Omental fat pad (tissue), 4 donors: ENCODE measurements around the gene FSD1L. TPM values are rescaled to one million over a fixed set of nuclear protein-coding genes. Genes with fewer than 3 reads are reported as not detected.

ENCODE experiments used
- ATAC-seq: fragments of 150-250 bp; one replicate; pipeline ENCODE4 v1.9.1; 2016; ENCODE audit warnings: mild to moderate bottlenecking, moderate library complexity; ENCODE audit not compliant: low FRiP score
- DNase-seq: peaks from one replicate; pipeline ENCODE4 v3.0.0-alpha.2; 2019; ENCODE audit warnings: low spot score
- total RNA-seq, 4 donors: library from RNA; depleted of rRNA; stranded (reverse); fragments of >200 nt; gene quantifications; one replicate each; pipeline ENCODE4 v1.1.0, GENCODE V29; 2016
- TF ChIP-seq, protein P1 (sequence below), 3 donors: fragments of 450-650 bp; IDR thresholded peaks; one replicate each; pipeline ENCODE4 v1.5.1; 2016 to 2017; ENCODE audit warnings: antibody characterized with exemption in 3 of 3, mild to moderate bottlenecking in 3 of 3, moderate library complexity in 2 of 3

The FSD1L gene
- total RNA-seq, 4 donors from 2014 or later, result 2.9 to 9.5 (median 6.0) TPM

DNA sequence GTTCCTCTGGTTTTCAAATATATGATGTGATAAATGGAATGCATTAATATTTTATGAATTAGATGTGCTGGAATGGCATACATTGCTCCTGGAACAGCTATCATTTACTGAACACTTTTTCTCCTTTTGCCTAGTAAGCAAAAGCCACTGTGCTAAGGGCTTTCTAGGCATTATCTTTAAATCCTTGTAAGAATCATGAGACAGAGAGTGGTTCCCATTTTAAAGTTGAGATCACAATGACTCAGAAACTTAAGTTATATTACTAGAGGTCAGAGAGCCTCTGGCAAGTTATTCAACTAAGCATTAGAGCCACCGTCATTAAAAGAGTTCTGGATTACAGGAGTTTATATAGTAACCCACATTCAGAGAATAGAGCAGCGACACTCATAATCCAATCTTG, 26.7 kb upstream of the FSD1L start:
- DNase-seq (no peak), ATAC-seq (no peak)
- TF ChIP-seq, protein P1, sequence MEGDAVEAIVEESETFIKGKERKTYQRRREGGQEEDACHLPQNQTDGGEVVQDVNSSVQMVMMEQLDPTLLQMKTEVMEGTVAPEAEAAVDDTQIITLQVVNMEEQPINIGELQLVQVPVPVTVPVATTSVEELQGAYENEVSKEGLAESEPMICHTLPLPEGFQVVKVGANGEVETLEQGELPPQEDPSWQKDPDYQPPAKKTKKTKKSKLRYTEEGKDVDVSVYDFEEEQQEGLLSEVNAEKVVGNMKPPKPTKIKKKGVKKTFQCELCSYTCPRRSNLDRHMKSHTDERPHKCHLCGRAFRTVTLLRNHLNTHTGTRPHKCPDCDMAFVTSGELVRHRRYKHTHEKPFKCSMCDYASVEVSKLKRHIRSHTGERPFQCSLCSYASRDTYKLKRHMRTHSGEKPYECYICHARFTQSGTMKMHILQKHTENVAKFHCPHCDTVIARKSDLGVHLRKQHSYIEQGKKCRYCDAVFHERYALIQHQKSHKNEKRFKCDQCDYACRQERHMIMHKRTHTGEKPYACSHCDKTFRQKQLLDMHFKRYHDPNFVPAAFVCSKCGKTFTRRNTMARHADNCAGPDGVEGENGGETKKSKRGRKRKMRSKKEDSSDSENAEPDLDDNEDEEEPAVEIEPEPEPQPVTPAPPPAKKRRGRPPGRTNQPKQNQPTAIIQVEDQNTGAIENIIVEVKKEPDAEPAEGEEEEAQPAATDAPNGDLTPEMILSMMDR (IDR thresholded peaks at IDR 0.05), result no peak

DNA sequence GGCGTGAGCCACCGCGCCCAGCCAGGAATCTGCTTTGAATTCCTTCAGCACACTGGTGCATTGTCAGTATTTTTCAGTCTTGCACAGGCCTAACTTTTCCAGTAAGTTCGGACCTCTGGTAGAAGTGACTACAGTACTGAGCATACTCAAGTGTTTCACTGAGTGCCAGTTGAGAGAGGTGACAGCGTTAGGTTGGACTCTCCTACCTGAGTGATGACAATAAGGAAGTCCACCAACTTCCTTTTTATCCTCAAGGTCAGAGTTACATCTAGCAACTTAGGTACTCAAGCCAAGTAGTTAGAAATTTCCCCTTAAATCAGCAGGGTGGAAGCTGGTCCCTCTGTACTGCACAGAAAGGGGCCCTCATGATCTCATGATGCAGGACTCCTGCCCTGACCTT, 26.0 kb upstream of the FSD1L start:
- TF ChIP-seq, protein P1 (IDR thresholded peaks at IDR 0.05), result no peak
- no peak for DNase-seq
- ATAC-seq, result no peak

DNA sequence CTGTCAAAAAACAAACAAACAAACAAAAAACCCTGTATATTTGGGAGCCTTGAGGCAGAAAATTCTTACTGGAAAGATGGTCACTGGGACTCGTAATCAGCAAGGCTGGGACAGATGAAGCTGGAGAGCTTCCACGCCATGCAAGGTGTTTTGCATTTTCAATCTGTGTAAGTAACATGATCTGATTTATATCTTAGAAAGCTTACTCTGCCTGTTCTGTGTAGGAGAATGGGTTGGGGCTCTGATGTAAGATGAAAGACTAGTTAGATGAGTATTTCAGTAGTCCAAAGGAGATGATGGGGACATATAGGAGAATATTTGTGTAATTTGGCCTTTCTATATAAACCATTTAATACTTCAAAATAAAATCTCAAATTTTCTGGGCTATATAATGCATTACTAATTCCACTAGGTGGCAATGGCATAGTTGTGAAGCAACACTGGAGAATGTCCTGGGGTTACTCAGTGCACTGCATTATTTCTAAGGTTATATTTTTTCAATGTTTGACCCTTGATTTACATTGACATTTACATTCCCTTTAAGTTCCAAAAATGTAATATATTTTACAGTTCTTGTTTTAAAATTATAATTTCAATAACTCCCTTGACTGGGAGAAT, 21.9 kb upstream of the FSD1L start:
- DNase-seq, result no peak
- no peak for ATAC-seq
- TF ChIP-seq, protein P1 (IDR thresholded peaks at IDR 0.05), result no peak

DNA sequence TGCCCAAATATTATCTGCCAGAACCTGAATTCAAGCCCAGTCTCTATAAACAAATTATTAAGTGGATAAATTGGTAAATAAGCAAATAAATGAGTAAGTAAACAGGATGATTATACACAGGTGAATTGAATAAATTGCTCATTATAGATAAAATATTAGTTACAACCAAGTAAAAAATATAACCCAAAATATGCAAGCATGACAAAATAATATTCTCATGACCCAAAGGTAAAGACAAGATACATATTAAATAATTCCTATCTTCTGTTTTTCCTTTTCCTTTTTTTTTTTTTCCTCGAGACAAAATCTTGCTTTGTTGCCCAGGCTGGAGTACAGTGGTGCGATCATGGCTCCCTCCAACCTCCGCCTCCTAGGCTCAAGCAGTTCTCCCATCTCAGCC, 21.2 kb upstream of the FSD1L start:
- TF ChIP-seq, protein P1 (IDR thresholded peaks at IDR 0.05), result no peak

DNA sequence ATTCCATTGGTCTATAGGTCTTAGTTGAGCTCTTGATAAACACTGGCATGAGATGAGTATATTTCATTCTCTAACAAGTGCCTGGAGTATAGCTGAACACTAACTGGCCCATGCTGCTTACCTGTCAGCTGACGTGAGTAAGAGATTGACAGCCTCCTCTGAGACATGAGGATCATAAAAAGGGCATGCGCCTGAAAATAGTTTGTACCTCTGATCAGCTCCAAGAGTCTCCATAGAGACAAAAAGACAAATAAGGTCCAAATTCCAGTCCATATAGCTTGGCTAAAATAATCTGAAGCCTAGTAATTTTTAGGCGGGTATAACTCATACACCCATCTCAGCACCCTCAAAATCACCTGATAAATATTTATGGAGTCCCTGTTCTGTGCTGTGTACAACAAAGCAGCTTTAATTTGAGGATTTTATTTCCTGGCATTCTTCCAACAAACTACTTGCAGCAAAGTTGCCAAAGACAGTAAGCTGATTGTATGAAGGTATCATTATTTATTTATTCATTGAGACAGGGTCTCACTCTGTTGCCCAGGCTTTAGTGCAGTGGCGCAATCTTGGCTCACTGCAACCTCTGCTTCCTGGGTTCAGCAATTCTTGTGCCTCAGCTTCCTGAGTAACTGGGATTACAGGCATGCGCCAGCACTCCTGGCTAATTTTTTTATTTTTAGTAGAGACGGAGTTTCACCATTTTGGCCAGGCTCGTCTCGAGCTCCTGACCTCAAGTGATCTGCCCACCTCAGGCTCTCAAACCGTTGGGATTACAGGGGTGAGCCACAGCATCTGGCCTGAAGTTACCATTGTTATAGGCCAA, 16.2 kb upstream of the FSD1L start:
- ATAC-seq (no peak), DNase-seq (no peak)
- TF ChIP-seq, protein P1 (IDR thresholded peaks at IDR 0.05), result no peak

More for the DNA sequence above, 21.2 kb upstream of the FSD1L start:
- ATAC-seq, result no peak
- no peak for DNase-seq

DNA sequence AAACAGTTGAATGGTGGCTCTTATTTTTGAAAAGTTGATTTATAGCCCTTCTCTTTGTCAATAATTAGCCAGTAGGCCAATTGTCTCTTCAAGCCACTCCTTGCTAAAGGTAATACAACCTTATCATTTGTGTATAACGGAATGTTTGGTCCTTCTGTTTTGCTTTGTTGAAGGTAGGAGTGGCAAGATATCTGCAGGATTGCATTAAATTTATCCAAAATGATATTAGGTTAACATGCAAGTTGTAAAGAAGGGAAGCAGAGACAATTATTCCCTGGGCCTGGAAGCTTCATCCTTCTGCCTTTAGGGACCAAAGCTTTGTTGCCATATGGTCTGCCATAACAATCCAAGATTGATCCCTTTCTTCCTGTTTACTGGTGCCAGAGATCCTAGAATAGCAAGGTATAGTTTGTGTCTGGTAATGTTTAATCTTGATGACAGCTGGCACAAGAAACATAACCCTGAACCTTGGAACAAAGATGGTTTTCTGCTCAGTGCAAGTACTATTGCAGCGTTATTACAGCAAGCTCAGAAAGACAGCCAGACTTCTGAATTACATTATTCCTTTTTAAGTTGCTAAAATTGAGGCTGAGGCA, 15.5 kb upstream of the FSD1L start:
- TF ChIP-seq, protein P1 (IDR thresholded peaks at IDR 0.05), result no peak
- ATAC-seq, result no peak
- DNase-seq, result no peak
